ENCODE results near the gene KMT2D.
A peak's percentile ranks its signal among the peaks of the same experiment; 100 is the strongest.

The KMT2D gene

GRCh38 chr12:49039421-49040363, 20.9 kb downstream of the KMT2D start:
- no peak overlapping the region for H2BK5ac ChIP-seq (ENCODE audit: low read depth, low read length, poor library complexity, severe bottlenecking)
- H3K4ac ChIP-seq (ENCODE audit: low read depth in 1 of 2, low read length in 2 of 2): no peak overlapping the region
- no peaks in the 10 kb centered on the region for H3K9me3 ChIP-seq (ENCODE audit: control insufficient read depth, low read length)
- H3K9ac ChIP-seq (ENCODE audit: low read length): no peak overlapping the region
- no peak overlapping the region for H3K4me3 ChIP-seq (ENCODE audit: insufficient read depth in 1 of 2, low read depth in 1 of 2, low read length in 2 of 2)
- no peak overlapping the region for H3K4me2 ChIP-seq (ENCODE audit: low read length, poor library complexity, severe bottlenecking)
- no peak for DNase-seq
- no peak overlapping the region for H4K91ac ChIP-seq (ENCODE audit: low read length)
- no peak overlapping the region for H2BK15ac ChIP-seq (ENCODE audit: low read depth, poor library complexity, severe bottlenecking)
- H2BK12ac ChIP-seq (ENCODE audit: low read length in 2 of 2): no peak overlapping the region
- no peak overlapping the region for H3K23ac ChIP-seq (ENCODE audit: low read length in 2 of 2)
- no peak overlapping the region for H3K27ac ChIP-seq (ENCODE audit: low read length, poor library complexity, severe bottlenecking)
- no peak overlapping the region for H4K8ac ChIP-seq (ENCODE audit: low read length)
- H3K4me1 ChIP-seq (ENCODE audit: control insufficient read depth, insufficient read depth, low read depth, low read length): no peaks in the 10 kb centered on the region
- no peak overlapping the region for H3K14ac ChIP-seq (ENCODE audit: low read length in 2 of 2)
- no peak overlapping the region for H2AFZ ChIP-seq (ENCODE audit: low read depth, low read length)
- peaks cover 81 to 93% of the 10 kb centered on the region in 2 experiments for H3K36me3 ChIP-seq (ENCODE audit: control insufficient read depth in 1 of 2, insufficient read depth in 2 of 2, low read depth in 1 of 2, low read length in 2 of 2)
- no peak overlapping the region for H2AK5ac ChIP-seq (ENCODE audit: low read length, severe bottlenecking)
- H3K79me1 ChIP-seq (replicated peaks; ENCODE audit: low read length, poor library complexity, severe bottlenecking): peaks cover 50% of the 10 kb centered on the region
- no peaks in the 10 kb centered on the region for H3K27me3 ChIP-seq (ENCODE audit: control insufficient read depth in 1 of 2, insufficient read depth in 1 of 2, low read length in 2 of 2)
- 98% methylated on average over 30 of the region's 30 CpGs for WGBS
- no peak overlapping the region for H2BK120ac ChIP-seq (ENCODE audit: low read depth, low read length)
- no peak overlapping the region for H3K18ac ChIP-seq (ENCODE audit: low read depth in 1 of 2, low read length in 2 of 2)

- no peak overlapping the region for H2AFZ ChIP-seq (ENCODE audit: low read depth, low read length)
- H3K4me3 ChIP-seq (ENCODE audit: insufficient read depth in 1 of 2, low read depth in 1 of 2, low read length in 2 of 2): no peak overlapping the region
- peak overlapping the region; percentile 17 for H2BK15ac ChIP-seq (ENCODE audit: low read depth, poor library complexity, severe bottlenecking)
- no peak for DNase-seq
- no peak overlapping the region for H2BK120ac ChIP-seq (ENCODE audit: low read depth, low read length)
- no peak overlapping the region for H3K4ac ChIP-seq (ENCODE audit: low read depth in 1 of 2, low read length in 2 of 2)
- H2AK5ac ChIP-seq (ENCODE audit: low read length, severe bottlenecking): no peak overlapping the region
- no peak overlapping the region for H4K8ac ChIP-seq (ENCODE audit: low read length)
- H3K14ac ChIP-seq (ENCODE audit: low read length in 2 of 2): no peak overlapping the region
- 97% methylated on average over 20 of the region's 20 CpGs for WGBS
- H3K4me1 ChIP-seq (ENCODE audit: control insufficient read depth, insufficient read depth, low read depth, low read length): no peaks in the 10 kb centered on the region
- no peak overlapping the region for H2BK12ac ChIP-seq (ENCODE audit: low read length in 2 of 2)
- H3K4me2 ChIP-seq (ENCODE audit: low read length, poor library complexity, severe bottlenecking): no peak overlapping the region
- no peaks in the 10 kb centered on the region for H3K27me3 ChIP-seq (ENCODE audit: control insufficient read depth in 1 of 2, insufficient read depth in 1 of 2, low read length in 2 of 2)
- H3K9me3 ChIP-seq (ENCODE audit: control insufficient read depth, low read length): no peaks in the 10 kb centered on the region
- H3K23ac ChIP-seq (ENCODE audit: low read length in 2 of 2): no peak overlapping the region
- no peak overlapping the region for H3K27ac ChIP-seq (ENCODE audit: low read length, poor library complexity, severe bottlenecking)
- H3K9ac ChIP-seq (ENCODE audit: low read length): no peak overlapping the region
- no peak overlapping the region for H2BK5ac ChIP-seq (ENCODE audit: low read depth, low read length, poor library complexity, severe bottlenecking)
- no peak overlapping the region for H4K91ac ChIP-seq (ENCODE audit: low read length)
- H3K79me1 ChIP-seq (replicated peaks; ENCODE audit: low read length, poor library complexity, severe bottlenecking): peaks cover 48% of the 10 kb centered on the region
- no peak overlapping the region for H3K18ac ChIP-seq (ENCODE audit: low read depth in 1 of 2, low read length in 2 of 2)
- H3K36me3 ChIP-seq (ENCODE audit: control insufficient read depth in 1 of 2, insufficient read depth in 2 of 2, low read depth in 1 of 2, low read length in 2 of 2): peaks cover 81 to 93% of the 10 kb centered on the region in 2 experiments
Observed at GRCh38 chr12:49038291-49038955, 22.2 kb downstream of the KMT2D start.

GRCh38 chr12:49037947-49038237, 22.7 kb downstream of the KMT2D start:
- no peaks in the 10 kb centered on the region for H3K27me3 ChIP-seq (ENCODE audit: control insufficient read depth in 1 of 2, insufficient read depth in 1 of 2, low read length in 2 of 2)
- H3K4me1 ChIP-seq (ENCODE audit: control insufficient read depth, insufficient read depth, low read depth, low read length): peaks cover 2% of the 10 kb centered on the region

More at GRCh38 chr12:49037947-49038237, 22.7 kb downstream of the KMT2D start:
- Histone ChIP-seq H3K18ac (ENCODE audit: low read depth in 1 of 2, low read length in 2 of 2) (no peak overlapping the region), H3K4me2 (ENCODE audit: low read length, poor library complexity, severe bottlenecking) (no peak overlapping the region), H3K36me3 (ENCODE audit: control insufficient read depth in 1 of 2, insufficient read depth in 2 of 2, low read depth in 1 of 2, low read length in 2 of 2) (peaks cover 81 to 93% of the 10 kb centered on the region in 2 experiments), H4K91ac (ENCODE audit: low read length) (no peak overlapping the region), H3K9me3 (ENCODE audit: control insufficient read depth, low read length) (no peaks in the 10 kb centered on the region), H2BK120ac (ENCODE audit: low read depth, low read length) (no peak overlapping the region), H3K4ac (ENCODE audit: low read depth in 1 of 2, low read length in 2 of 2) (no peak overlapping the region), H3K79me1 (replicated peaks; ENCODE audit: low read length, poor library complexity, severe bottlenecking) (peaks cover 51% of the 10 kb centered on the region), H2AFZ (ENCODE audit: low read depth, low read length) (no peak overlapping the region), H3K27ac (ENCODE audit: low read length, poor library complexity, severe bottlenecking) (no peak overlapping the region), H2BK15ac (ENCODE audit: low read depth, poor library complexity, severe bottlenecking) (no peak overlapping the region), H3K14ac (ENCODE audit: low read length in 2 of 2) (no peak overlapping the region), H2AK5ac (ENCODE audit: low read length, severe bottlenecking) (no peak overlapping the region), H2BK5ac (ENCODE audit: low read depth, low read length, poor library complexity, severe bottlenecking) (no peak overlapping the region), H2BK12ac (ENCODE audit: low read length in 2 of 2) (no peak overlapping the region), H3K9ac (ENCODE audit: low read length) (no peak overlapping the region), H3K4me3 (ENCODE audit: insufficient read depth in 1 of 2, low read depth in 1 of 2, low read length in 2 of 2) (no peak overlapping the region), H4K8ac (ENCODE audit: low read length) (no peak overlapping the region), H3K23ac (ENCODE audit: low read length in 2 of 2) (no peak overlapping the region)
- DNase-seq: no peak
- WGBS: 97% methylated on average over 7 of the region's 7 CpGs
